ENCODE measurements around the gene AGBL3.
"Not testable (repeated sequence)": the region's sequence is repeated elsewhere in the genome, so short reads cannot be mapped to it uniquely, and the experiment has no call there.

The AGBL3 gene

GRCh38 chr7:134966691-134967090 lies 19.6 kb upstream of the AGBL3 start:
- DNase-seq = no peak

- DNase-seq = no peak
Observed at GRCh38 chr7:134968110-134968509, 18.2 kb upstream of the AGBL3 start.

- not testable (repeated sequence) for DNase-seq
Observed at GRCh38 chr7:134981645-134982044, 4.7 kb upstream of the AGBL3 start.

- no peak for DNase-seq
Observed at GRCh38 chr7:134985894-134986362, 380 bp upstream of the AGBL3 start.

GRCh38 chr7:134988161-134988560 lies 1.9 kb downstream of the AGBL3 start:
- no peak for DNase-seq

GRCh38 chr7:134991469-134992339 lies 5.4 kb downstream of the AGBL3 start:
- DNase-seq = no peak

GRCh38 chr7:134992626-134993179 lies 6.4 kb downstream of the AGBL3 start:
- DNase-seq = peak; percentile 32

GRCh38 chr7:134993877-134994456 lies 7.7 kb downstream of the AGBL3 start:
- no peak for DNase-seq

GRCh38 chr7:134995239-134996096 lies 9.2 kb downstream of the AGBL3 start:
- DNase-seq = no peak

- DNase-seq = no peak
Observed at GRCh38 chr7:134996097-134996550, 9.8 kb downstream of the AGBL3 start.

GRCh38 chr7:134997214-134997885 lies 11.0 kb downstream of the AGBL3 start:
- DNase-seq = no peak

GRCh38 chr7:134999136-134999535 lies 12.8 kb downstream of the AGBL3 start:
- no peak for DNase-seq

- no peak for DNase-seq
Observed at GRCh38 chr7:135001390-135002165, 15.3 kb downstream of the AGBL3 start.

- no peak for DNase-seq
Observed at GRCh38 chr7:135012229-135012628, 25.9 kb downstream of the AGBL3 start.

- DNase-seq = no peak
Observed at GRCh38 chr7:135023622-135024021, 37.3 kb downstream of the AGBL3 start.

- no peak for DNase-seq
Observed at GRCh38 chr7:135035252-135035651, 48.9 kb downstream of the AGBL3 start.

GRCh38 chr7:135067017-135067416 lies 80.7 kb downstream of the AGBL3 start:
- not testable (repeated sequence) for DNase-seq

GRCh38 chr7:135074096-135074495 lies 87.8 kb downstream of the AGBL3 start:
- no peak for DNase-seq

GRCh38 chr7:135074531-135074930 lies 88.2 kb downstream of the AGBL3 start:
- no peak for DNase-seq

GRCh38 chr7:135075716-135076115 lies 89.4 kb downstream of the AGBL3 start:
- no peak for DNase-seq

GRCh38 chr7:135076882-135077281 lies 90.6 kb downstream of the AGBL3 start:
- no peak for DNase-seq

GRCh38 chr7:135077642-135078041 lies 91.3 kb downstream of the AGBL3 start:
- no peak for DNase-seq

Measured in stimulated activated CD4-positive, alpha-beta T cell treated with anti-CD3 and anti-CD28 coated beads, Interleukin-1b, Interleukin-23, amount 100 ng/mL, for 48 hours (primary cell).